Measurements from ENCODE around the gene CYP2U1.

CYP2U1 gene

GRCh38 chr4:107890779-107891178 is 40.6 kb upstream of the CYP2U1 start:
- H3F3A ChIP-seq (ENCODE audit: insufficient read depth) = no peaks in the 10 kb centered on the region
- H3K79me2 ChIP-seq (ENCODE audit: insufficient read depth, low read length) = no peaks in the 10 kb centered on the region
- H3K4me2 ChIP-seq (ENCODE audit: low read depth, low read length, poor library complexity, severe bottlenecking) = no peak overlapping the region
- H3K27me3 ChIP-seq (ENCODE audit: low read length) = no peaks in the 10 kb centered on the region
- H4K20me1 ChIP-seq (ENCODE audit: low read depth, low read length) = no peaks in the 10 kb centered on the region
- TF ChIP-seq CTCF (IDR thresholded peaks at IDR 0.05; ENCODE audit: insufficient read depth, low read length, poor library complexity, severe bottlenecking) (no peak), EZH2phosphoT487 (conservative IDR thresholded peaks at IDR 0.05; ENCODE audit: low read length) (no peak)
- no peak overlapping the region for H2AFZ ChIP-seq (ENCODE audit: low read depth, low read length, severe bottlenecking)
- no peak overlapping the region for H3K27ac ChIP-seq (ENCODE audit: low read depth, low read length)
- no peak overlapping the region for H3K4me3 ChIP-seq (ENCODE audit: insufficient read depth, low read length, poor library complexity, severe bottlenecking)
- no peaks in the 10 kb centered on the region for H3K9me2 ChIP-seq (replicated peaks; ENCODE audit: insufficient read depth, low read length)
- no peaks in the 10 kb centered on the region for H3K9me3 ChIP-seq (ENCODE audit: insufficient read depth, low read length)
- H3K36me3 ChIP-seq (ENCODE audit: low read length) = no peaks in the 10 kb centered on the region
- no peak overlapping the region for H3K9ac ChIP-seq (ENCODE audit: low read length)

- Histone ChIP-seq H3K4me3 (ENCODE audit: insufficient read depth, low read length, poor library complexity, severe bottlenecking) (no peak overlapping the region), H4K20me1 (ENCODE audit: low read depth, low read length) (no peaks in the 10 kb centered on the region), H3K9me3 (ENCODE audit: insufficient read depth, low read length) (no peaks in the 10 kb centered on the region), H3K9me2 (replicated peaks; ENCODE audit: insufficient read depth, low read length) (no peaks in the 10 kb centered on the region), H3F3A (ENCODE audit: insufficient read depth) (no peaks in the 10 kb centered on the region), H2AFZ (ENCODE audit: low read depth, low read length, severe bottlenecking) (no peak overlapping the region), H3K36me3 (ENCODE audit: low read length) (no peaks in the 10 kb centered on the region), H3K27ac (ENCODE audit: low read depth, low read length) (no peak overlapping the region), H3K27me3 (ENCODE audit: low read length) (no peaks in the 10 kb centered on the region), H3K79me2 (ENCODE audit: insufficient read depth, low read length) (no peaks in the 10 kb centered on the region), H3K9ac (ENCODE audit: low read length) (no peak overlapping the region), H3K4me2 (ENCODE audit: low read depth, low read length, poor library complexity, severe bottlenecking) (no peak overlapping the region)
- TF ChIP-seq EZH2phosphoT487 (conservative IDR thresholded peaks at IDR 0.05; ENCODE audit: low read length) (no peak), CTCF (IDR thresholded peaks at IDR 0.05; ENCODE audit: insufficient read depth, low read length, poor library complexity, severe bottlenecking) (no peak)
Measured at GRCh38 chr4:107891299-107891698, 40.0 kb upstream of the CYP2U1 start.

GRCh38 chr4:107893171-107894137 is 37.9 kb upstream of the CYP2U1 start:
- Histone ChIP-seq H3K9me2 (replicated peaks; ENCODE audit: insufficient read depth, low read length) (no peaks in the 10 kb centered on the region), H3K4me3 (ENCODE audit: insufficient read depth, low read length, poor library complexity, severe bottlenecking) (no peak overlapping the region), H3K4me2 (ENCODE audit: low read depth, low read length, poor library complexity, severe bottlenecking) (no peak overlapping the region), H3K79me2 (ENCODE audit: insufficient read depth, low read length) (no peaks in the 10 kb centered on the region), H3K36me3 (ENCODE audit: low read length) (no peaks in the 10 kb centered on the region), H3K27ac (ENCODE audit: low read depth, low read length) (no peak overlapping the region), H2AFZ (ENCODE audit: low read depth, low read length, severe bottlenecking) (no peak overlapping the region), H3F3A (ENCODE audit: insufficient read depth) (no peaks in the 10 kb centered on the region), H3K9ac (ENCODE audit: low read length) (no peak overlapping the region), H3K9me3 (ENCODE audit: insufficient read depth, low read length) (no peaks in the 10 kb centered on the region), H3K27me3 (ENCODE audit: low read length) (no peaks in the 10 kb centered on the region), H4K20me1 (ENCODE audit: low read depth, low read length) (no peaks in the 10 kb centered on the region)
- TF ChIP-seq EZH2phosphoT487 (conservative IDR thresholded peaks at IDR 0.05; ENCODE audit: low read length) (no peak), CTCF (IDR thresholded peaks at IDR 0.05; ENCODE audit: insufficient read depth, low read length, poor library complexity, severe bottlenecking) (no peak)

Data from SU-DHL-6 (cell line).